ENCODE data around the gene TRAF3IP3. TPM values are rescaled to one million over a fixed set of nuclear protein-coding genes. Genes with fewer than 3 reads are reported as not detected.

Gene TRAF3IP3
- total and polyA plus RNA-seq, 11 donors, result 0.16 to 10.6 (median 0.75) TPM; not detected in 1

DNA sequence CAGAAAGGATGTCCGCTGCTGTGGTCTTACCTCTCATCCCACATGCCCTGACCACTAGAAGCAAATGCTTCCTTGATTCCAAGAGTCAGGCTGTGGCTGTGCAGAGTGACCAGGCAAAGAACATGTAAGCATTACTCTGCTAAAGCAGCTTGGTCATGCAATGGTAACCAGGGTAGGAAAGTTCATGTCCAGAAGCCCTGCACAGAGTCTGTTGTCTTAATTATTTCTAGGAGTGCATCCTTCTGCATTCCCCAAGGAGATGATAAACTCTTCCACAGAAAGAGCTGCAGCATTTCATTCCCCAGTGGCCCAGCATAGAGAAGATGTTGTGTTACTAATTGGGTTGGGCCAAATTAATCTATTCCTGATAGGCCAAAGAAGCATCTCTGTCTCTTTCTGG, 61.8 kb downstream of the TRAF3IP3 start:
- Histone ChIP-seq H3K4me1 (peaks cover 0 to 2% (median 0%) of the 10 kb centered on the region in 12 donors), H3K36me3 (no peaks in the 10 kb centered on the region), H3K9me3 (no peaks in the 10 kb centered on the region), H3K27me3 (peaks cover 0 to 5% (median 0%) of the 10 kb centered on the region in 9 donors), H3K4me3 (no peak overlapping the region), H3K27ac (no peak overlapping the region)
- no peak for DNase-seq
- intact Hi-C loops (cut with DNase I), result loop anchor here in 1 of 10 donors (10.0 kb wide), 1 partner anchor 243 kb away; no protein-coding TSS in a partner anchor
- WGBS, 4 donors, result 79 to 100% (median 91%) methylated on average over 1 of the region's 1 CpG
- ATAC-seq, result peak in 1 of 4 donors; percentile 33
- TF ChIP-seq POLR2A (IDR thresholded peaks at IDR 0.05), result no peak

DNA sequence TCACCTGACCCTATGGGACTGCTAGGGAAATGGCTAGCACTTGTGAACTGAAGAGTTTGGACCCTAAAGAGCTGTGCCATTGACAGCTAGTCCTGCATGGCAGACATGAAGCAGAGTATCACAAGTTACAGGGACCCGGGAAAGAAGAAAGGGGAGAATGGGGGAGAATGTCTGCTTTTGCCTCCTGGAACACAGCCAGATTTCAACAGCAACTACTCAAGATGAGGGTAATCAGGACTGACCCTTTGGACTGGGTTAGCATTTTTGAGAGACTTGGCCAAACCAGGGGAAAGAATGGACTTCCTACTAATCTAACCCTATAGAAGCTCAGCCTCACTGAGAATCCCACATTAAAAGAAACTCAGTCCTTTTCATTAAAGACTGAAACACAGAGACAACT, 63.2 kb downstream of the TRAF3IP3 start:
- H3K4me1 ChIP-seq, result peaks cover 0 to 9% (median 0%) of the 10 kb centered on the region in 12 donors
- no peak overlapping the region for H3K27ac ChIP-seq
- intact Hi-C loops (cut with DNase I), result loop anchor here in 1 of 10 donors (10.0 kb wide), 1 partner anchor 244 kb away; no protein-coding TSS in a partner anchor
- peaks cover 0 to 5% (median 0%) of the 10 kb centered on the region in 9 donors for H3K27me3 ChIP-seq
- DNase-seq (no peak), ATAC-seq (no peak)
- H3K36me3 ChIP-seq, result no peaks in the 10 kb centered on the region
- no peak overlapping the region for H3K4me3 ChIP-seq
- no peak for TF ChIP-seq POLR2A (IDR thresholded peaks at IDR 0.05)
- TF ChIP-seq, protein P1, sequence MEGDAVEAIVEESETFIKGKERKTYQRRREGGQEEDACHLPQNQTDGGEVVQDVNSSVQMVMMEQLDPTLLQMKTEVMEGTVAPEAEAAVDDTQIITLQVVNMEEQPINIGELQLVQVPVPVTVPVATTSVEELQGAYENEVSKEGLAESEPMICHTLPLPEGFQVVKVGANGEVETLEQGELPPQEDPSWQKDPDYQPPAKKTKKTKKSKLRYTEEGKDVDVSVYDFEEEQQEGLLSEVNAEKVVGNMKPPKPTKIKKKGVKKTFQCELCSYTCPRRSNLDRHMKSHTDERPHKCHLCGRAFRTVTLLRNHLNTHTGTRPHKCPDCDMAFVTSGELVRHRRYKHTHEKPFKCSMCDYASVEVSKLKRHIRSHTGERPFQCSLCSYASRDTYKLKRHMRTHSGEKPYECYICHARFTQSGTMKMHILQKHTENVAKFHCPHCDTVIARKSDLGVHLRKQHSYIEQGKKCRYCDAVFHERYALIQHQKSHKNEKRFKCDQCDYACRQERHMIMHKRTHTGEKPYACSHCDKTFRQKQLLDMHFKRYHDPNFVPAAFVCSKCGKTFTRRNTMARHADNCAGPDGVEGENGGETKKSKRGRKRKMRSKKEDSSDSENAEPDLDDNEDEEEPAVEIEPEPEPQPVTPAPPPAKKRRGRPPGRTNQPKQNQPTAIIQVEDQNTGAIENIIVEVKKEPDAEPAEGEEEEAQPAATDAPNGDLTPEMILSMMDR (IDR thresholded peaks at IDR 0.05), result no peak
- no peaks in the 10 kb centered on the region for H3K9me3 ChIP-seq
- 33 to 64% (median 42%) methylated on average over 1 of the region's 1 CpG for WGBS, 4 donors

DNA sequence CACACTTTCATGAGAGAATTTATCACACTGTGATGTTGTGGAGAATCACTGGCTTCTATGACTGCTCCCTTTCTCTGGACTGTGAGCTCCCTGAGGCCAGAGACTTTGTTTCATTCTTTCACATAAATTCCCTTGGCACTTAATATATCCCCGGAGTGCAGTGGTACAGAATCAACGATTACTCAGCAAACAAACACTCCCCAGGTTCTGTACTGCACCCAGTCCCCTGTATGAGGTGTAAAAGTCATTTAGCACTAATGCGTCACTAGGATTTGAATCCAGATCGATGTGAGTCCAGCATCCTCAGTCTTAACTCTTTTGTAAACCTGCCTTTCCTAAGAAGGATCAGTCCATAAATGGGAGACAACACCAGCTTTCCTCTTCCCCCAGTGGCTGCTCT, 65.1 kb downstream of the TRAF3IP3 start:
- Histone ChIP-seq H3K4me1 (peaks cover 0 to 9% (median 0%) of the 10 kb centered on the region in 12 donors), H3K27ac (no peak overlapping the region), H3K27me3 (peaks cover 0 to 5% (median 0%) of the 10 kb centered on the region in 9 donors), H3K4me3 (no peak overlapping the region), H3K9me3 (no peaks in the 10 kb centered on the region), H3K36me3 (no peaks in the 10 kb centered on the region)
- 77 to 81% (median 79%) methylated on average over 4 of the region's 4 CpGs for WGBS, 4 donors
- intact Hi-C loops (cut with DNase I), result loop anchor here in 2 of 10 donors (5.0 to 10.0 kb wide), 2 partner anchors 39 to 246 kb away; partner anchors contain the start of gene C1orf74 (in 1 of the 2)
- no peak for ATAC-seq
- no peak for DNase-seq
- TF ChIP-seq POLR2A (IDR thresholded peaks at IDR 0.05), result no peak
- TF ChIP-seq, protein P1 (IDR thresholded peaks at IDR 0.05), result no peak

DNA sequence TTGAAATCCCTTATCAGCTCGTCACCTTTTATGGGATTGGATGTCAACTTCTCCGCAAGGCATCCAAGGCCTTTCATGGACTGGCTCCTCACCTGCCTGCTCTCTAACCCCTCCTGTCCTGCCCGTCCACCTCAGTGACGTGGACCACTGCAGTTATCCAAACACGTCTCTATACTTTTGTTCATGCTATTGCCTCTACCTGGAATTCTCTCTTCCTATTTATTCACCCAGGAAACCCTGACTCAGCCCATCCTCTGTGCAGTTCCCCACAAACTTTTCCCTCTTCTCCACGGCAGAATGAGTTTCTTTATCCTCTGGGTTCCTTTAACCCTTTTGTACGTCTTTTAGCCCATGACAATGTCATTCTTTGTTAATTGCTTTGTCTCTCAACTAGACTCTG, 66.9 kb downstream of the TRAF3IP3 start:
- no peak for ATAC-seq
- peak overlapping the region in 2 of 12 donors; percentile 34 to 65 for H3K27ac ChIP-seq

More for the DNA sequence above, 66.9 kb downstream of the TRAF3IP3 start:
- Histone ChIP-seq H3K4me3 (no peak overlapping the region), H3K36me3 (no peaks in the 10 kb centered on the region), H3K27me3 (peaks cover 0 to 5% (median 0%) of the 10 kb centered on the region in 9 donors), H3K4me1 (peaks cover 0 to 14% (median 3%) of the 10 kb centered on the region in 12 donors), H3K9me3 (no peaks in the 10 kb centered on the region)
- intact Hi-C loops (cut with DNase I), result loop anchor here in 3 of 10 donors (2.0 to 10.0 kb wide), 3 partner anchors 38 to 248 kb away; partner anchors contain the start of gene C1orf74 (in 2 of the 3)
- DNase-seq, result no peak
- TF ChIP-seq, protein P1 (IDR thresholded peaks at IDR 0.05), result no peak
- TF ChIP-seq POLR2A (IDR thresholded peaks at IDR 0.05), result no peak
- 69 to 73% (median 71%) methylated on average over 7 of the region's 7 CpGs for WGBS, 4 donors
